GM21447 (cell line): ENCODE measurements around the gene NFXL1.

Experiments
- ATAC-seq: cut with Tn5 transposase; IDR thresholded peaks from one replicate; pipeline ENCODE4 v1.9.1; 2021; ENCODE audit not compliant: unreplicated experiment

Gene NFXL1

GRCh38 chr4:47899639-47900038, 14.7 kb downstream of the NFXL1 start:
- no peak for ATAC-seq

DNA sequence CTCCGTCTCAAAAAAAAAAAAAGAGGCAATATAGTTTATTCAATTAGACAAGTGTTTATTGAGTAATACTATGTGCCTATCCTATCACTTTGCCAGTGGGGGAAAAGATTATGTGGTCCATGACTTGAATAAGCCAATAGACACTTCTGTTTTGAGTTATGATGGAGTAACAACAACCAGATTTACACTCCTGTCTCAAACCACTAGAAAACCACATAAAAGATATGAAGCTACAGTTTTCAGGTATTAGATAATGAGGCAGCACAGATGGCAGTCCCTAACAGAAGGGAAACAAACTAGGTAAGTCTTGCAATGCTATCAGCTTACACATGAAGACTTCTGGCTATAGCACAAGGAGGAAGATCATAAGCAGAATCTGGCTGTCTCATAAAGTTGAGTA, 22.5 kb downstream of the NFXL1 start:
- ATAC-seq, result no peak

GRCh38 chr4:47882228-47882627, 32.2 kb downstream of the NFXL1 start:
- no peak for ATAC-seq

GRCh38 chr4:47879458-47879857, 34.9 kb downstream of the NFXL1 start:
- ATAC-seq, result no peak

DNA sequence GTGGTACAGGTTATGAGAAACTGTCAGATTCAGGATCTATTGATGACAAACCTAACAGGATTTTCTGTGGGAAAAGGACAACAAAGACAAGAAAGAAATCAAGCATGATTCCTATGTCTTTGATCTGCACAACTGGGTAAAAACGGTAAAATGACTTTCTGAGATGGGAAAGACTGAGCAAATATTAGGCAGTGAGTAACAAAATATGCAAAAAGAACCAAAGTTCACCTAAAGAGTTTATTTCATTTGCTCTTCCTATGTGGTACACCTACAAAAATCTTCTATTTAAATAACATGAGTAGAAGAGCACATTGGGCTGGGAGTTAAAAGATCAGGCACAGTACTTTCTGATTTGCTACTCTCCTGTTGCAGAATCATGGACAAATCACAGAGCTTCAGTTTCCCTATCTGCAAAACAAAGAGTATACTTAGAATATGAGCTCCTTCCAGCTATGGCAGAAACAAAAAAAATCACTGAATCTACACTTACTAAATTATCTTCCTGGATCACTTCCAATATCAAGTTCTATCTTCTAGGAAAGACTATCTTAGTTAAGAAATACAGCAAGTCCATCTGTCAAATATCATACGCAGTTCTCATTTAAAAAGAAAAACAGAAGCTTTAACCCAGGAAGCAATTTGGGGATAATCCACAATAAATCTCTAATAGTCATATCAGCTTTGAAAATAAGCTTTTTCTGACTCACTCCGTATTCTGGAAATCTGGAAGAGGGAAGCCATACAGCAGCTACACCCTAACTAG, 37.4 kb downstream of the NFXL1 start:
- no peak for ATAC-seq

DNA sequence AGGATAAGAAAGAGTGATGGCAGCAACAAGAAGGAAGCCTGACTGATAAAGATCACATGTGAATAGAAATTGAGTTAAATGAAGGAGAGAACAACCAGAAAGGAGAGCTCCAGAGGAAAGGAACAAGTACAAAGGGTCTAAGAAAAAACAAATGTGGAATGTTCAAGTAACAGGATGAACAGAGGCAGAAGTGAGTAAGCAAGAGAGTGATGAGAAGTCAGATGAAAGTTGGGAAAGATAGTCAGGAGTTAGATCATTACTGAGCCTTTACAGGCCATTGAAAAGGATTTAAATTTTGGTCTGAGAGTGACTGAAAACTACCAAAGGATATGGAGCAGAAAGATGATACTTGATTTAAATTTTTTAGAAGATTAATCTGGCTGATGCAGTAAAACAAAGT, 38.1 kb downstream of the NFXL1 start:
- no peak for ATAC-seq

DNA sequence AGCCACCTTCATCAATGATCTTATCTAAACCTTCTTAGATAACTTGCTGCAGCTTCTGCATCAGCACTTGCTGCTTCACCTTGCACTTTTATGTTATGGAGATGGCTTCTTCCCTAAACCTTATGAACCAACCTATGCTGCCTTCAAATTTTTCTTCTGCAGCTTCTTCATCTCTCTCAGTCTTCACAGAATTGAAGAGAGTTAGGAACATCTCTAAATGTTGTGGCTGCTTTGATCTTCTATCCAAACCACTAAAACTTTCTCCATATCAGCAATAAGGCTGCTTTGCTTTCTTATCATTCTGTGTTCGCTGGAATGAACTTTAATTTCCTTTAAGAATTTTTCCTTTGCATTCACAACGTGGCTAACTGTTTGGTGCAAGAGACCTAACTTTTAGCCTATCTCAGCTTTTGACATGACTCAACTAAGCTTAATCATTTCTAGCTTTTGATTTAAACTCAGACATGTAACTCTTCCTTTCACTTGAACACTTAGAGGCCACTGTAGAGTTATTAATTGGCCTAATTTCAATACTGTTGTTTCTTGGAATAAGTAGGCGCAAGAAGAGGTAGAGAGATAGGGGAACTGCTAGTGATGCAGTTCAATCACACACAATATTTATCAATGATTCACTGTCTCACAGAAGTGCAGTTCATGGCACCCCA, 40.4 kb downstream of the NFXL1 start:
- no peak for ATAC-seq

- ATAC-seq, result no peak
These were observed 50.9 kb downstream of the NFXL1 start for GRCh38 chr4:47863486-47863885.

DNA sequence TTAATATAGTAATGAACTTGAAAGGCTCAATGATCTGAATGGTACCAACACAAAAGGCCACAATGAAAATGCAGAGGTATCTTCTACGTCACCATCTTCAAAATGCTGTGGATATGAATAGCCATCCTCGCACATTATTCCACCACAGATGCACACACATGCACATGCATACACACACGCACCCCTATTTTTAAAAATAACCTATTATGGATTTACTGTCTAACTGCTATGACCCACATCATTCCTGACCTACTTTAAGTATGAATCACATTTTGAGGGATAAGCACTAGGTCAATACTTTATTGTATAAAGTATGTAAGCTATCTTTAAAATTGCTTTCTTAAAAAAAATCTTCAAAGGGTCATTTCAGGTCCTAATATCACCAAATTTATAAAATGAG, 52.1 kb downstream of the NFXL1 start:
- no peak for ATAC-seq

GRCh38 chr4:47860305-47860704, 54.1 kb downstream of the NFXL1 start:
- no peak for ATAC-seq

GRCh38 chr4:47858006-47858405, 56.4 kb downstream of the NFXL1 start:
- ATAC-seq, result no peak

DNA sequence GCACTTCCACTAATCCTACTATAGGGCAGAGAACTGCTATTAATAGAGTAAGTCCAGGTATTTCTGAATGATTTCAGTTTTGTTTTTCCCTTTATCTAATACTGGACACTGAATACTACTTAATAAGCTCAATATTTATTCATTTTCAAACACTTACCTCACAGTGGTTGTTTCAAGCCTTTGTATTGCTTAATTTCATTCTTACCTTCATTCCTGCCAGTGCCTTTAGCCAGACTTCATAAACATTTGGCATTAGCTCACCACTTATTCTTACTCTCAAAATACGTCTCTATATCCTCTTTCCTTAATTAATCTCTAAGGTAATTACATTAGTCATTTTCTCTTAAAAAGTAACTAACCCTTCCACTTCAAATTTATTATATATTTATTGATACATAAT, 57.7 kb downstream of the NFXL1 start:
- no peak for ATAC-seq

DNA sequence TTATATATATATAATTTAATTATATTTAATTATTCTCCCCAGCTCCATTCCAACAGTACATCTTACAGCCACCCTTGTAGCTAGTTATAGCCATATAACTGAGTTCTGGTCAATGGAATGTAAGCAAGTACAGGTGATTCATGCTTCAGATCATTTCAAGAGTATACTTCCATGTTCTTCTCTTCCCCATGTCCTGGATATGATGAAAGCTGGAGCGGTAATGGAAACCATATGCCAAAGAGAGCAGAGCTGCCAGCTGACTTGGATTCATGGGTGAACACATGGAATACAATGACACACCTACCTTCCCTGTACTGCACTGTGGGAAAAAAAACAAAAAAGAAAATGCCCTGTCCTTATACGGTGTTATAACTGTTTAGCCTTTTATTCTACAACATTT, 59.0 kb downstream of the NFXL1 start:
- ATAC-seq, result no peak

- no peak for ATAC-seq
These were observed 62.2 kb downstream of the NFXL1 start for GRCh38 chr4:47852136-47852535.

- ATAC-seq, result no peak
These were observed 64.9 kb downstream of the NFXL1 start for GRCh38 chr4:47849466-47849865.

- no peak for ATAC-seq
These were observed 66.3 kb downstream of the NFXL1 start for GRCh38 chr4:47848041-47848440.

GRCh38 chr4:47842985-47843384, 71.4 kb downstream of the NFXL1 start:
- no peak for ATAC-seq

GRCh38 chr4:47840291-47840690, 74.1 kb downstream of the NFXL1 start:
- ATAC-seq, result no peak

DNA sequence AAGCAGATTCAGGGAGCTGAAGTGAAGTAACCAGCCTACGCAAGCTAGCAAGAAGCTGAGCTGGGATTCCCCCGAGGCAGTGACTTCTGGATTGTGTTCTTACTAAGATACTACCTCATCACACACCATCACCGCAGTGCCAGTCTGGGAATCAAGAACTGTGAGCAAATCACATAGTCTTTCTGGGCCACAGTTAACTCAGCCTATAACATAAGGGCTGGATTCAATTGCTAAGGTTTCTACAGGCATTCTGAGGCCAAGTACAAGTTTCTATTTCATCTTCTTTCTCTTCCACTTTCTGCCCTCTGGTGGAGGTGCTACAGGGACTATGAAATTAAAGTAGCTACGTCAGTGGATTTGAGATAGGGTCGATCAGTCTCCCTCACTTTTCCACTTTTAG, 75.1 kb downstream of the NFXL1 start:
- peak; percentile 60 for ATAC-seq

GRCh38 chr4:47838445-47838844, 75.9 kb downstream of the NFXL1 start:
- no peak for ATAC-seq

- ATAC-seq, result no peak
These were observed 76.5 kb downstream of the NFXL1 start, which contains the start of gene CORIN for GRCh38 chr4:47837908-47838294. Gene CORIN, minus strand, starts transcription at chr4:47838067. Its CDS starts 118 bp downstream, at chr4:47837949.

DNA sequence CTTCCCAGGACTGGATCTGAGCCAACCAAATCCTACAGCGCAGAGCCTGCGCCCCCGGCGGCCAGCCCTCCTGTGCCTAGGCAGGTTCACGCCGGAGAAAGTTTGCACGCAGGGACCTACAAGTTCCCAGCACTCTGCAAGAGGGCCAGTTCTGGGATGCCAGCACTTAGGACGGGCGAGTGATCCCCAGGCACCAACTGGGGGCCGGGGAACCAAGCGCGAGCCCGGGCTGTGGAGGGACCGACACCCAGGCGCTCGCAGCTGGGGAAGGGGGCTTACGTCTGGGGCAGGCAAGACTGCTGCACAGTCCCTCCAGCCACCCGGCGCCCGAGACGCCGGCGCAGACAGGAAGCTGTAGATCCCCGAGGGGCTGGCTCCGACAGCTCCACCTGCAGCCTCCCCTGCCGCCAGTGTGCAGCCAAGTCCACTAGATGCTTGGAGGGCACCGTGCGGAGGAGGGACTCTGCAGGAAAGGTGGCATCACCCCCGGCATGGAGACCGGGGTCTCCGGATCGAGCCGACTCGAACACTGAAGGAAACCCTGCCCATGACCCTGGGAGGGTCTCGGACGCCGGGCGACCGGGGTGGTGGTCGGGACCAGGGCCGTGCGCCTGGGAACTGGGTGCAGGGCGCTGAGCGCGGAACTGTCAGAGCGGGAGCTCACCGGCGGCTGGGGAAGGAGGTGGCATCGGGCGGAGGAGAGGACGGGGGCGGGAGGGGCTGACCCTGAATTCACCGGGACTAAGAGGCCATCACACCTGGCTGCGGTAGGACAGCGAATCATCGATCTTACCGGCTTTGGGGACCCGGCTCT, 77.1 kb downstream of the NFXL1 start:
- ATAC-seq, result peak; percentile 57
